Fibroblast of pulmonary artery (primary cell): ENCODE measurements around the gene PLXNB1.

Experiments used
- DNase-seq: peaks from one replicate; pipeline ENCODE4 v3.0.0-alpha.2; 2010; ENCODE audit warnings: low read depth
- H3K4me3 ChIP-seq: replicated peaks from 2 replicates; pipeline ENCODE4 v1.5.1; 2011; ENCODE audit warnings: low read depth, mild to moderate bottlenecking, control low read depth, low read length, moderate library complexity
- CTCF ChIP-seq: IDR thresholded peaks from 2 replicates; pipeline ENCODE4 v1.5.1; 2011; ENCODE audit warnings: mild to moderate bottlenecking, control low read depth, low read length, inconsistent platforms; ENCODE audit errors: missing control alignments

Gene PLXNB1

GRCh38 chr3:48367201-48367600 lies 62.7 kb downstream of the PLXNB1 start:
- no peak for TF ChIP-seq CTCF
- DNase-seq: peak; percentile 1
- H3K4me3 ChIP-seq: no peak overlapping the region

- no peak for TF ChIP-seq CTCF
- DNase-seq: no peak
- no peak overlapping the region for H3K4me3 ChIP-seq
Observed at GRCh38 chr3:48364840-48365239, 65.0 kb downstream of the PLXNB1 start.

GRCh38 chr3:48361928-48362327 lies 68.0 kb downstream of the PLXNB1 start:
- TF ChIP-seq CTCF: no peak
- DNase-seq: no peak
- no peak overlapping the region for H3K4me3 ChIP-seq

GRCh38 chr3:48356419-48356818 lies 73.5 kb downstream of the PLXNB1 start:
- DNase-seq: no peak
- no peak for TF ChIP-seq CTCF
- H3K4me3 ChIP-seq: no peak overlapping the region

GRCh38 chr3:48353987-48354386 lies 75.9 kb downstream of the PLXNB1 start:
- H3K4me3 ChIP-seq: no peak overlapping the region
- TF ChIP-seq CTCF: no peak
- DNase-seq: no peak
